Testis (tissue), 2 donors: ENCODE measurements around the gene EXD3.

Source experiments
- CTCF ChIP-seq, 3 experiments: fragments of 450-650 bp in 2 of 3; fragments of 200-600 bp in 1 of 3; sonication (generic) in 1 of 3; IDR thresholded peaks; one replicate each; pipeline ENCODE4 v1.5.1; 2016 to 2019; ENCODE audit warnings: antibody characterized with exemption in 3 of 3, mild to moderate bottlenecking in 2 of 3, moderate library complexity in 1 of 3
- POLR2A ChIP-seq: fragments of 450-650 bp; IDR thresholded peaks from one replicate; pipeline ENCODE4 v1.6.1; 2017; ENCODE audit warnings: antibody characterized with exemption, mild to moderate bottlenecking, moderate library complexity

- no peak for TF ChIP-seq CTCF (IDR thresholded peaks at IDR 0.05)
- TF ChIP-seq POLR2A: no peak
Measured at GRCh38 chr9:137393176-137394150, 29.5 kb downstream of the EXD3 start.
